Measurements from ENCODE around the gene ZNF121.

DNA sequence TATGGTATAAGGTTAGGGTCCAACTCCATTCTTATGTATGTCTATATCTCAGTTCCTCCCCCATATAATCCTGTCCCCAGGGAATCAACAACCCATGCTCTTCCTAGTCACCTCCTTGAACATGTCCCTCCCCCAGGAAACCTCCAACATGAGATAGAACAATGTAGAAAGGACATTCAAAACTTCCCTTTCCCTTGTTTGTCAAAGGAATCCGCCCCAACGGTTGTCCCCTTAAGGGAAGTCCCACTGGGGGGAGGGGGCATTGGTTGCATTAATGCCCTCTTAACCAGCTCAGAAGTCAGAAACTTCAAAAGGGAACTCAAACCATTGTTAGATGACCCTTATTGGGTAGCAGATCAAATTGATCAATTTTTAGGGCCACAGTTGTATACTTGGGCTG lies 43.6 kb upstream of the ZNF121 start:
- TF ChIP-seq ZFP30 (CRISPR knock-in tag; IDR thresholded peaks at IDR 0.05) (no peak), OSR1 (CRISPR knock-in tag; IDR thresholded peaks at IDR 0.05) (no peak), PPARA (CRISPR knock-in tag; IDR thresholded peaks at IDR 0.05; ENCODE audit: borderline replicate concordance) (no peak), ZNF70 (CRISPR knock-in tag; IDR thresholded peaks at IDR 0.05) (no peak), GLIS3 (CRISPR knock-in tag; IDR thresholded peaks at IDR 0.05) (no peak), ESRRG (CRISPR knock-in tag; IDR thresholded peaks at IDR 0.05) (no peak), TOX (CRISPR knock-in tag; IDR thresholded peaks at IDR 0.05; ENCODE audit: borderline replicate concordance) (no peak)
- TF ChIP-seq, protein P1, sequence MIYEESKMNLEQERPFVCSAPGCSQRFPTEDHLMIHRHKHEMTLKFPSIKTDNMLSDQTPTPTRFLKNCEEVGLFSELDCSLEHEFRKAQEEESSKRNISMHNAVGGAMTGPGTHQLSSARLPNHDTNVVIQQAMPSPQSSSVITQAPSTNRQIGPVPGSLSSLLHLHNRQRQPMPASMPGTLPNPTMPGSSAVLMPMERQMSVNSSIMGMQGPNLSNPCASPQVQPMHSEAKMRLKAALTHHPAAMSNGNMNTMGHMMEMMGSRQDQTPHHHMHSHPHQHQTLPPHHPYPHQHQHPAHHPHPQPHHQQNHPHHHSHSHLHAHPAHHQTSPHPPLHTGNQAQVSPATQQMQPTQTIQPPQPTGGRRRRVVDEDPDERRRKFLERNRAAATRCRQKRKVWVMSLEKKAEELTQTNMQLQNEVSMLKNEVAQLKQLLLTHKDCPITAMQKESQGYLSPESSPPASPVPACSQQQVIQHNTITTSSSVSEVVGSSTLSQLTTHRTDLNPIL (CRISPR knock-in tag; IDR thresholded peaks at IDR 0.05; ENCODE audit: low read depth) = no peak
- TF ChIP-seq, protein P2, sequence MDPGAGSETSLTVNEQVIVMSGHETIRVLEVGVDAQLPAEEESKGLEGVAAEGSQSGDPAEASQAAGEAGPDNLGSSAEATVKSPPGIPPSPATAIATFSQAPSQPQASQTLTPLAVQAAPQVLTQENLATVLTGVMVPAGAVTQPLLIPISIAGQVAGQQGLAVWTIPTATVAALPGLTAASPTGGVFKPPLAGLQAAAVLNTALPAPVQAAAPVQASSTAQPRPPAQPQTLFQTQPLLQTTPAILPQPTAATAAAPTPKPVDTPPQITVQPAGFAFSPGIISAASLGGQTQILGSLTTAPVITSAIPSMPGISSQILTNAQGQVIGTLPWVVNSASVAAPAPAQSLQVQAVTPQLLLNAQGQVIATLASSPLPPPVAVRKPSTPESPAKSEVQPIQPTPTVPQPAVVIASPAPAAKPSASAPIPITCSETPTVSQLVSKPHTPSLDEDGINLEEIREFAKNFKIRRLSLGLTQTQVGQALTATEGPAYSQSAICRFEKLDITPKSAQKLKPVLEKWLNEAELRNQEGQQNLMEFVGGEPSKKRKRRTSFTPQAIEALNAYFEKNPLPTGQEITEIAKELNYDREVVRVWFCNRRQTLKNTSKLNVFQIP (CRISPR knock-in tag; IDR thresholded peaks at IDR 0.05; ENCODE audit: borderline replicate concordance, low read depth) = no peak

Measured in SK-N-SH treated with all-trans-retinoic acid at 6 μM for 48 hours (cell line).